HepG2 (cell line): ENCODE results near the gene CYBB. TPM values are rescaled to one million over a fixed set of nuclear protein-coding genes. Genes with fewer than 3 reads are reported as not detected.

Experiments used
- ATAC-seq: fragments of 200-7000 bp; cut with Tn5 transposase; 3 replicates; pipeline ENCODE4 v1.9.1; 2020; ENCODE audit warnings: mild to moderate bottlenecking, moderate library complexity
- BruUV-seq: library from RNA; stranded (reverse); fragments of 400-500 nt; replicated peaks from 2 replicates; lab custom pipeline; 2021; lab: Mats Ljungman, UMichigan
- CTCF ChIA-PET: fragments of 300-600 bp; formaldehyde crosslinking; extraction: SDS; loops from one replicate; lab custom pipeline; 2021; ENCODE audit warnings: low total read pairs, inconsistent platforms, low intra/inter-chr PET ratio; lab: Yijun Ruan, JAX
- POLR2A ChIA-PET: fragments of 350-600 bp; sonication (Branson Sonifier 250); formaldehyde crosslinking; loops from one replicate; lab custom pipeline; 2020; ENCODE audit warnings: antibody characterized with exemption, inconsistent platforms; lab: Yijun Ruan, JAX
- DNase-seq: peaks from one replicate; pipeline ENCODE4 v3.0.0-alpha.2; 2015; ENCODE audit warnings: low spot score
- FAIRE-seq: peaks from 3 replicates; lab custom pipeline; 2011; peaks lifted over from hg19 to GRCh38; lab: Jason Lieb, UNC
- H2AFZ ChIP-seq: one replicate; pipeline ENCODE4 v1.6.1; 2011; ENCODE audit warnings: low read length, inconsistent platforms
- H3K27ac ChIP-seq: fragments of 300-600 bp; 3 replicates; pipeline ENCODE4 v1.8.0; 2011; ENCODE audit warnings: mixed run types, mild to moderate bottlenecking, mixed read lengths, low read length, inconsistent platforms; ENCODE audit not compliant: insufficient read depth; ENCODE audit errors: extremely low read length
- H3K27me3 ChIP-seq, 2 experiments: fragments of 200-600 bp in 1 of 2; 2 replicates in 1 of 2; 3 replicates in 1 of 2; pipeline versions ENCODE4 v1.6.0 to v1.8.0; 2011; ENCODE audit warnings: low read length in 2 of 2, mild to moderate bottlenecking in 2 of 2, moderate library complexity in 2 of 2, inconsistent platforms in 1 of 2; ENCODE audit not compliant: insufficient read depth in 2 of 2, control insufficient read depth in 1 of 2
- H3K36me3 ChIP-seq, 2 experiments: fragments of 200-600 bp in 1 of 2; replicated peaks in 1 of 2; 2 replicates in 1 of 2; 3 replicates in 1 of 2; pipeline versions ENCODE4 v1.5.1 to v1.8.0; 2011; ENCODE audit warnings: low read length in 2 of 2, inconsistent platforms in 1 of 2; ENCODE audit not compliant: insufficient read depth in 2 of 2, control insufficient read depth in 1 of 2
- H3K4me1 ChIP-seq: 2 replicates; pipeline ENCODE4 v1.5.1; 2012; ENCODE audit warnings: low read length, inconsistent platforms; ENCODE audit not compliant: insufficient read depth
- H3K4me2 ChIP-seq: 2 replicates; pipeline ENCODE4 v1.6.0; 2011; ENCODE audit warnings: low read depth, low read length, inconsistent platforms
- H3K4me3 ChIP-seq, 3 experiments: fragments of 200-600 bp in 1 of 3; sonication (generic), shearing (Covaris generic) in 1 of 3; replicated peaks in 1 of 3; 2 replicates each; pipeline ENCODE4 v1.5.1; 2011 to 2016; ENCODE audit warnings: low read length in 3 of 3, inconsistent platforms in 2 of 3, low read depth in 2 of 3, mild to moderate bottlenecking in 2 of 3, control low read depth in 1 of 3, mixed read lengths in 1 of 3; ENCODE audit not compliant: insufficient read depth in 1 of 3
- H3K79me2 ChIP-seq: one replicate; pipeline ENCODE4 v1.6.1; 2011; ENCODE audit warnings: low read length, inconsistent platforms; ENCODE audit not compliant: insufficient read depth
- H3K9ac ChIP-seq: 2 replicates; pipeline ENCODE4 v1.6.0; 2011; ENCODE audit warnings: mild to moderate bottlenecking, low read depth, low read length, inconsistent platforms; ENCODE audit not compliant: insufficient read depth
- H3K9me3 ChIP-seq: 2 replicates; pipeline ENCODE4 v1.5.1; 2012; ENCODE audit warnings: mild to moderate bottlenecking, low read length
- H4K20me1 ChIP-seq: 2 replicates; pipeline ENCODE4 v1.6.0; 2011; ENCODE audit warnings: inconsistent platforms, mild to moderate bottlenecking, low read length, moderate library complexity; ENCODE audit not compliant: insufficient read depth
- ATF3 ChIP-seq: sonication (generic); formaldehyde crosslinking; IDR thresholded peaks from 2 replicates; pipeline ENCODE4 v1.4.0; 2020; ENCODE audit warnings: missing genetic modification reagents
- CENPBD1 ChIP-seq: sonication (generic); formaldehyde crosslinking; IDR thresholded peaks from 2 replicates; pipeline ENCODE4 v1.8.0; 2022; ENCODE audit warnings: missing genetic modification reagents, low read depth, mild to moderate bottlenecking, borderline replicate concordance
- CHD4 ChIP-seq: fragments of 200-600 bp; sonication (generic); IDR thresholded peaks from 2 replicates; pipeline ENCODE4 v1.7.0; 2017; ENCODE audit warnings: mild to moderate bottlenecking, low read length, borderline replicate concordance
- FOXM1 ChIP-seq: sonication (generic); formaldehyde crosslinking; IDR thresholded peaks from 2 replicates; pipeline ENCODE4 v1.5.0; 2020; ENCODE audit warnings: missing genetic modification reagents
- FOXP1 ChIP-seq, 2 experiments: fragments of 450-650 bp in 1 of 2; IDR thresholded peaks; 2 replicates each; pipeline ENCODE4 v1.6.1; 2017 to 2018; ENCODE audit warnings: antibody characterized with exemption in 1 of 2
- JARID2 ChIP-seq: sonication (generic); formaldehyde crosslinking; IDR thresholded peaks from 2 replicates; pipeline ENCODE4 v1.8.1; 2023; ENCODE audit warnings: missing genetic modification reagents, inconsistent platforms; ENCODE audit not compliant: insufficient replicate concordance
- MIXL1 ChIP-seq: IDR thresholded peaks from 2 replicates; pipeline ENCODE4 v1.6.1; 2016
- SIN3A ChIP-seq: IDR thresholded peaks from 2 replicates; pipeline ENCODE4 v1.6.1; 2011; ENCODE audit warnings: low read depth, mild to moderate bottlenecking, control low read depth, low read length, borderline replicate concordance
- SMAD1 ChIP-seq: sonication (generic); formaldehyde crosslinking; IDR thresholded peaks from 2 replicates; pipeline ENCODE4 v1.4.0; 2020; ENCODE audit warnings: missing genetic modification reagents, low read depth, mild to moderate bottlenecking, borderline replicate concordance
- TCF12 ChIP-seq, 2 experiments: fragments of 450-650 bp in 1 of 2; sonication (generic) in 1 of 2; formaldehyde crosslinking in 1 of 2; IDR thresholded peaks; 2 replicates each; pipeline versions ENCODE4 v1.6.1 to v1.8.0; 2017 to 2022; ENCODE audit warnings: antibody characterized with exemption in 1 of 2, mild to moderate bottlenecking in 1 of 2, missing genetic modification reagents in 1 of 2, moderate library complexity in 1 of 2
- ZBTB20 ChIP-seq: sonication (generic); formaldehyde crosslinking; IDR thresholded peaks from 2 replicates; pipeline ENCODE4 v1.8.1; 2023; ENCODE audit warnings: missing genetic modification reagents, low read depth, mild to moderate bottlenecking, borderline replicate concordance
- ZBTB7B ChIP-seq: sonication (generic); formaldehyde crosslinking; IDR thresholded peaks from 2 replicates; pipeline ENCODE4 v1.4.0; 2020; ENCODE audit warnings: missing genetic modification reagents
- ZNF224 ChIP-seq: sonication (generic); formaldehyde crosslinking; IDR thresholded peaks from 2 replicates; pipeline ENCODE4 v1.5.0; 2020; ENCODE audit warnings: mild to moderate bottlenecking, missing genetic modification reagents
- ZNF230 ChIP-seq: sonication (generic); formaldehyde crosslinking; IDR thresholded peaks from 2 replicates; pipeline ENCODE4 v1.4.0; 2020; ENCODE audit warnings: mild to moderate bottlenecking, missing genetic modification reagents
- ZNF274 ChIP-seq: sonication (generic); formaldehyde crosslinking; IDR thresholded peaks from 2 replicates; pipeline ENCODE4 v1.5.1; 2020; ENCODE audit warnings: mild to moderate bottlenecking, missing genetic modification reagents
- ZNF513 ChIP-seq: sonication (generic); formaldehyde crosslinking; conservative IDR thresholded peaks from 2 replicates; pipeline ENCODE4 v1.5.0; 2020; ENCODE audit warnings: missing genetic modification reagents
- ZNF790 ChIP-seq: sonication (generic); formaldehyde crosslinking; IDR thresholded peaks from 2 replicates; pipeline ENCODE4 v1.8.0; 2022; ENCODE audit warnings: missing genetic modification reagents, mild to moderate bottlenecking, borderline replicate concordance
- ZSCAN21 ChIP-seq: sonication (generic); formaldehyde crosslinking; IDR thresholded peaks from 2 replicates; pipeline ENCODE4 v1.8.0; 2022; ENCODE audit warnings: mild to moderate bottlenecking, missing genetic modification reagents, moderate library complexity, borderline replicate concordance
- in situ Hi-C: cut with HindIII; loops from 2 replicates; pipeline ENCODE4 v1.10.0; 2017; ENCODE audit warnings: low pct_unique_long_range_greater_than_20kb; ENCODE audit not compliant: extremely low pct_ligation_motif_present
- intact Hi-C: fragments of 100-400 bp; cut with micrococcal nuclease; formaldehyde crosslinking; loops from one replicate; pipeline ENCODE4 v1.10.0; 2022; ENCODE audit not compliant: unreplicated experiment
- polyA plus RNA-seq, 8 experiments: library from polyadenylated mRNA; depleted of rRNA in 3 of 8; stranded (reverse) in 7 of 8; unstranded in 1 of 8; fragments of >200 nt; fragmentation: Illumina TruSeq in 4 of 8; extraction: Trizol in 4 of 8; gene quantifications; 2 replicates each; pipeline versions ENCODE4 v1.2.1 to v1.2.3, GENCODE V29; 2011 to 2016; ENCODE audit warnings: low read depth in 4 of 8, missing spikeins in 1 of 8, mixed read lengths in 1 of 8; ENCODE audit not compliant: insufficient read depth in 1 of 8
- total RNA-seq, 5 experiments: library from RNA; depleted of rRNA; stranded (reverse); fragments of >200 nt; fragmentation: Illumina TruSeq; extraction: Trizol; gene quantifications; 2 replicates each; pipeline ENCODE4 v1.2.3, GENCODE V29; 2016; ENCODE audit warnings: low read depth in 1 of 5

Gene CYBB
- total and polyA plus RNA-seq, 2 of the 13 experiments (the other 11 are each of a cell fraction or from before 2014, with no cell fraction given): not detected

- Histone ChIP-seq H3K4me3 (no peak overlapping the region), H3K9ac (no peak overlapping the region)
- no peak for TF ChIP-seq ZNF513 (CRISPR knock-in tag)
- no peak for TF ChIP-seq ATF3 (CRISPR knock-in tag)
- TF ChIP-seq ZNF224: no peak
- no peak for TF ChIP-seq FOXM1 (CRISPR knock-in tag)
- no peak for TF ChIP-seq CHD4
- TF ChIP-seq CENPBD1 (CRISPR knock-in tag): no peak
- TF ChIP-seq ZSCAN21 (CRISPR knock-in tag): no peak
- TF ChIP-seq SMAD1 (CRISPR knock-in tag): no peak
- TF ChIP-seq ZNF790 (CRISPR knock-in tag): no peak
- no peak for TF ChIP-seq ZBTB7B (CRISPR knock-in tag)
- TF ChIP-seq ZNF274 (CRISPR knock-in tag): no peak
- no peak for TF ChIP-seq FOXP1 (IDR thresholded peaks at IDR 0.05)
- no peak for TF ChIP-seq FOXP1 (CRISPR knock-in tag; IDR thresholded peaks at IDR 0.05)
- no peak for TF ChIP-seq SIN3A
- no peak for TF ChIP-seq TCF12 (IDR thresholded peaks at IDR 0.05)
- TF ChIP-seq TCF12 (CRISPR knock-in tag; IDR thresholded peaks at IDR 0.05): no peak
- TF ChIP-seq MIXL1: no peak
- TF ChIP-seq ZNF230 (CRISPR knock-in tag): no peak
- TF ChIP-seq JARID2 (CRISPR knock-in tag): no peak
- TF ChIP-seq ZBTB20 (CRISPR knock-in tag): no peak
- TF ChIP-seq, all 625 proteins: peak for 0
- DNase-seq: no peak
- no peak for FAIRE-seq
- no peaks in the 10 kb centered on the region for H4K20me1 ChIP-seq
- no peaks in the 10 kb centered on the region for H3K27me3 ChIP-seq
- ChIA-PET CTCF (no interaction called here), POLR2A (no interaction called here)
- ATAC-seq: no peak
- no peaks in the 10 kb centered on the region for H3K36me3 ChIP-seq
- in situ Hi-C loops (no loop called here), intact Hi-C loops (no loop called here)
- no TSS peak for BruUV-seq
- no peaks in the 10 kb centered on the region for H3K9me3 ChIP-seq
- H3K27ac ChIP-seq: no peak overlapping the region
- no peaks in the 10 kb centered on the region for H3K79me2 ChIP-seq
- no peak overlapping the region for H2AFZ ChIP-seq
- no peak overlapping the region for H3K4me2 ChIP-seq
- H3K4me1 ChIP-seq: no peaks in the 10 kb centered on the region
These were observed 24.8 kb upstream of the CYBB start for GRCh38 chrX:37755025-37755424.
